Measurements from ENCODE around the gene GFRA4. TPM values are rescaled to one million over a fixed set of nuclear protein-coding genes. Genes with fewer than 3 reads are reported as not detected.

The GFRA4 gene
- total and polyA plus RNA-seq, 2 experiments from 2014 or later: not detected

DNA sequence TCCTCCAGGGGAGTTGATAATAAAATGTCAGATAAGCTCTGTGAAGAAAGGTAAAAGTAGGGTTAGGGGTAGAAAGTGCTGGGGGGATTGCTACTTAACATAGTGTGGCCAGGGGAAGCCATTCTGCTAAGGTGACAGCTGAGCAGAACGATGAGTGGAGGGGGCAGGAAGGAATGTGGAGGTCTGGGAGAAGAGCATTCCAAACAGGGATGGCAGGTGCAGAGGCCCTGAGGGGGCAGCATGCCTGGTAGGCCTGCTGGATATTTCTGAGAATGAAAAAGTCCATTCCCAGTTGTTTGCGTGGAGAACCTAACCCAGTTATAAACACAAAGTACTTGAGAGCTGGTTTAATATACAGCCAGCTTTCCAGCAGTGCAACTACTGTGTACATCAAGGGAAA lies 9.3 kb downstream of the GFRA4 start:
- TF ChIP-seq, protein P1, sequence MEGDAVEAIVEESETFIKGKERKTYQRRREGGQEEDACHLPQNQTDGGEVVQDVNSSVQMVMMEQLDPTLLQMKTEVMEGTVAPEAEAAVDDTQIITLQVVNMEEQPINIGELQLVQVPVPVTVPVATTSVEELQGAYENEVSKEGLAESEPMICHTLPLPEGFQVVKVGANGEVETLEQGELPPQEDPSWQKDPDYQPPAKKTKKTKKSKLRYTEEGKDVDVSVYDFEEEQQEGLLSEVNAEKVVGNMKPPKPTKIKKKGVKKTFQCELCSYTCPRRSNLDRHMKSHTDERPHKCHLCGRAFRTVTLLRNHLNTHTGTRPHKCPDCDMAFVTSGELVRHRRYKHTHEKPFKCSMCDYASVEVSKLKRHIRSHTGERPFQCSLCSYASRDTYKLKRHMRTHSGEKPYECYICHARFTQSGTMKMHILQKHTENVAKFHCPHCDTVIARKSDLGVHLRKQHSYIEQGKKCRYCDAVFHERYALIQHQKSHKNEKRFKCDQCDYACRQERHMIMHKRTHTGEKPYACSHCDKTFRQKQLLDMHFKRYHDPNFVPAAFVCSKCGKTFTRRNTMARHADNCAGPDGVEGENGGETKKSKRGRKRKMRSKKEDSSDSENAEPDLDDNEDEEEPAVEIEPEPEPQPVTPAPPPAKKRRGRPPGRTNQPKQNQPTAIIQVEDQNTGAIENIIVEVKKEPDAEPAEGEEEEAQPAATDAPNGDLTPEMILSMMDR (IDR thresholded peaks at IDR 0.05; ENCODE audit: poor library complexity): no peak
- TF ChIP-seq EZH2 (IDR thresholded peaks at IDR 0.05; ENCODE audit: borderline replicate concordance) (no peak), EZH2phosphoT487 (IDR thresholded peaks at IDR 0.05; ENCODE audit: low read depth, severe bottlenecking, unreplicated experiment) (no peak)
- Histone ChIP-seq H4K20me1 (ENCODE audit: insufficient read depth, poor library complexity, severe bottlenecking) (no peaks in the 10 kb centered on the region), H3K4me1 (ENCODE audit: insufficient read depth) (peaks cover 6% of the 10 kb centered on the region), H3K27ac (no peak overlapping the region), H3K79me2 (no peaks in the 10 kb centered on the region), H2AFZ (no peak overlapping the region), H3K4me3 (no peak overlapping the region), H3K27me3 (no peaks in the 10 kb centered on the region), H3K36me3 (replicated peaks; ENCODE audit: insufficient read depth, low read depth) (no peaks in the 10 kb centered on the region), H3K9me2 (replicated peaks; ENCODE audit: insufficient read depth) (no peaks in the 10 kb centered on the region), H3K4me2 (no peak overlapping the region), H3K9me3 (ENCODE audit: low read depth) (no peaks in the 10 kb centered on the region)
- DNase-seq (ENCODE audit: low spot score): no peak
- whole genome bisulfite sequencing (ENCODE audit: low lambda C conversion rate, missing lambda C conversion rate): 45% methylated on average over 2 of the region's 2 CpGs

DNA sequence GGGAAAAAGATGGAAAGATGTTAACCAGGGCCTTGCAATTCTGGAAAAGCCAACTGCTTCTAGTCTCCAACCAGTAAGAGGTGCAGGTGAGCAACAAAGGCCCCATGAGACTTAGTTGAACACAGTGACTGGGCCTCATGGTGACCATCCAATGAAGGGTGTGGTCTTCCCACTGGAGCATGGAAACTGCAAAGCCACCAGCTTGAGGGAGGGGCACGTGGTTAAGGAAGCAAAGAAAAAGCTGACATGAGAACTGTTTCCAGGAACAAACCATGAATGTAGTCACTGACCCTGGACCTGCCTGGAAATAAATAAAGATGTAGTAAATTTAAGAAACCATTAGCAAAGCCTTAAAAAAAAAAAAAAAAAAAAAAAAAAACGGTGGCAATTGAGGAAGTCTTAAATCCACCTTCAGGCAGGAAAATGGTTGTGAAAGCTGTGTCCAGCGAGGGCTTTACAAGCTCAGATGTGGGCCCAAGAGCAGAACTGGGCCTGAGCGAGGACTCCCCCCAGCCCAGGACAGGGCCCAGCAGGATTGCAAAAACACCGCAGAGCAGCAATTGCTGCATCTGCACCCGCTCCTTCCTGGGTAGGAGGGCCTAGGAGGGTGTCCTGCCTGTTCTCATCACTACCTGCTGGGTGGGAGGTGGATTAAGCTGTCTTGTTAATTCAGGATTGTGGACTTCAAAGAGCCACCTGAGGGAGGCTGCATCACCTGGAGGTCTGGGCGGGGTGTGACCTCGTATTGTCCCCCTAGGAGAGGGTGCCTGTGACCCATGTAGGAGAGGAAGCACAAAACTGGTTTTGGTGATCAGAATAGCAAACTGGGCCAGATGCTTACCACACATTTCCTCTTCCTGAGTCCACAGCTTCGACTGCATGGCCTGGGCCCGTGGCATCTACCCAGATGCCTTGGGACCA lies 10.3 kb downstream of the GFRA4 start:
- Histone ChIP-seq H3K36me3 (replicated peaks; ENCODE audit: insufficient read depth, low read depth) (no peaks in the 10 kb centered on the region), H3K4me1 (ENCODE audit: insufficient read depth) (peaks cover 6% of the 10 kb centered on the region), H3K9me3 (ENCODE audit: low read depth) (no peaks in the 10 kb centered on the region), H3K27ac (no peak overlapping the region), H4K20me1 (ENCODE audit: insufficient read depth, poor library complexity, severe bottlenecking) (no peaks in the 10 kb centered on the region), H3K79me2 (no peaks in the 10 kb centered on the region), H3K4me3 (no peak overlapping the region), H3K4me2 (no peak overlapping the region), H2AFZ (no peak overlapping the region), H3K9me2 (replicated peaks; ENCODE audit: insufficient read depth) (no peaks in the 10 kb centered on the region), H3K27me3 (no peaks in the 10 kb centered on the region)
- no peak for DNase-seq (ENCODE audit: low spot score)
- TF ChIP-seq EZH2 (IDR thresholded peaks at IDR 0.05; ENCODE audit: borderline replicate concordance) (no peak), EZH2phosphoT487 (IDR thresholded peaks at IDR 0.05; ENCODE audit: low read depth, severe bottlenecking, unreplicated experiment) (no peak)
- TF ChIP-seq, protein P1 (IDR thresholded peaks at IDR 0.05; ENCODE audit: poor library complexity): no peak
- 97% methylated on average over 10 of the region's 10 CpGs for WGBS (ENCODE audit: low lambda C conversion rate, missing lambda C conversion rate)

DNA sequence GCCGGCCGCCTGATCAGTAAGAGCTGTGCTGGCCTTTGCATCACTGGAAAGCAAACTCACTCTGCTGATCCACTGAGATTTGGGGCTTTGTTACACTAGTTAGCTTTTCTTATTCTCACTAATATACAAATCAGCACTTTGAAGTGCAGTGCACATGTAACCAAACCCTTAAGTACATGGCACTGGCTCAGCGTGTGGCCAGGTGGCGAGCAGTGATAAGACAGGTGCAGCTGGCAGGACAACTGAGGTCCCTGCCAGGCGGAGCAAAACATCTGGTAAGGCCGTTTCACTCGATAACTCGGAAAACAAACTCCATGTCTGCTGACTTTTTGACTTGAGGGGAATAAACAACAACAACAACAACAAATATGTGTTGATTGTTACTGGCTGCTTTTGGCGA lies 11.0 kb downstream of the GFRA4 start:
- DNase-seq (ENCODE audit: low spot score): no peak
- H3K9me3 ChIP-seq (ENCODE audit: low read depth): no peaks in the 10 kb centered on the region
- H3K4me2 ChIP-seq: no peak overlapping the region
- H3K36me3 ChIP-seq (replicated peaks; ENCODE audit: insufficient read depth, low read depth): peaks cover 2% of the 10 kb centered on the region
- no peak overlapping the region for H3K4me3 ChIP-seq
- H4K20me1 ChIP-seq (ENCODE audit: insufficient read depth, poor library complexity, severe bottlenecking): no peaks in the 10 kb centered on the region
- H3K27me3 ChIP-seq: no peaks in the 10 kb centered on the region
- H3K9me2 ChIP-seq (replicated peaks; ENCODE audit: insufficient read depth): no peaks in the 10 kb centered on the region
- no peak overlapping the region for H3K27ac ChIP-seq
- H2AFZ ChIP-seq: no peak overlapping the region
- H3K79me2 ChIP-seq: no peaks in the 10 kb centered on the region
- peaks cover 6% of the 10 kb centered on the region for H3K4me1 ChIP-seq (ENCODE audit: insufficient read depth)
- TF ChIP-seq, protein P1 (IDR thresholded peaks at IDR 0.05; ENCODE audit: poor library complexity): no peak
- TF ChIP-seq EZH2phosphoT487 (IDR thresholded peaks at IDR 0.05; ENCODE audit: low read depth, severe bottlenecking, unreplicated experiment) (no peak), EZH2 (IDR thresholded peaks at IDR 0.05; ENCODE audit: borderline replicate concordance) (no peak)
- 95% methylated on average over 9 of the region's 9 CpGs for WGBS (ENCODE audit: low lambda C conversion rate, missing lambda C conversion rate)
